Measurements from ENCODE around the gene TCF4. TPM values are rescaled to one million over a fixed set of nuclear protein-coding genes. Genes with fewer than 3 reads are reported as not detected.

Gene TCF4
- total and polyA plus RNA-seq, 4 donors: 14.3 to 356 (median 73.0) TPM

GRCh38 chr18:55404136-55404830 is 183.7 kb downstream of the TCF4 start:
- no peak for ATAC-seq (ENCODE audit: insufficient read depth, low FRiP score)
- peak overlapping the region in 1 of 2 donors; percentile 70 for H3K27ac ChIP-seq (ENCODE audit: low read depth in 1 of 2, low read length in 1 of 2)
- no peak for DNase-seq
- H3K9ac ChIP-seq (ENCODE audit: insufficient read depth in 1 of 2, low read length in 2 of 2): no peak overlapping the region
- WGBS, 2 donors: 87 to 94% methylated on average over 5 of the region's 5 CpGs
- no peaks in the 10 kb centered on the region for H3K36me3 ChIP-seq (ENCODE audit: control insufficient read depth in 4 of 4, insufficient read depth in 4 of 4, low read length in 4 of 4)
- no peak overlapping the region for H3K4me3 ChIP-seq
- no peaks in the 10 kb centered on the region for H3K9me3 ChIP-seq (ENCODE audit: control insufficient read depth in 4 of 4, insufficient read depth in 3 of 4, low read length in 3 of 4)
- no peak for TF ChIP-seq CTCF (IDR thresholded peaks at IDR 0.05; ENCODE audit: control extremely low read depth, extremely low read depth)
- H3K27me3 ChIP-seq (ENCODE audit: control insufficient read depth in 3 of 3, insufficient read depth in 3 of 3, low read length in 2 of 3): peaks cover 0 to 5% (median 0%) of the 10 kb centered on the region in 3 donors
- peaks cover 4 to 71% (median 34%) of the 10 kb centered on the region in 5 donors for H3K4me1 ChIP-seq (ENCODE audit: control insufficient read depth in 5 of 5, insufficient read depth in 5 of 5, low read length in 5 of 5)

GRCh38 chr18:55403421-55403949 is 184.5 kb downstream of the TCF4 start:
- TF ChIP-seq CTCF (IDR thresholded peaks at IDR 0.05; ENCODE audit: control extremely low read depth, extremely low read depth): no peak
- peak in 2 of 3 donors; percentile 38 to 46 for DNase-seq
- no peak overlapping the region for H3K4me3 ChIP-seq
- peaks cover 0 to 5% (median 0%) of the 10 kb centered on the region in 3 donors for H3K27me3 ChIP-seq (ENCODE audit: control insufficient read depth in 3 of 3, insufficient read depth in 3 of 3, low read length in 2 of 3)
- no peak for ATAC-seq (ENCODE audit: insufficient read depth, low FRiP score)
- H3K9me3 ChIP-seq (ENCODE audit: control insufficient read depth in 4 of 4, insufficient read depth in 3 of 4, low read length in 3 of 4): no peaks in the 10 kb centered on the region
- peaks cover 4 to 74% (median 34%) of the 10 kb centered on the region in 5 donors for H3K4me1 ChIP-seq (ENCODE audit: control insufficient read depth in 5 of 5, insufficient read depth in 5 of 5, low read length in 5 of 5)
- 66 to 78% methylated on average over 5 of the region's 5 CpGs for WGBS, 2 donors
- H3K36me3 ChIP-seq (ENCODE audit: control insufficient read depth in 4 of 4, insufficient read depth in 4 of 4, low read length in 4 of 4): no peaks in the 10 kb centered on the region
- peak overlapping the region in 1 of 2 donors; percentile 78 for H3K27ac ChIP-seq (ENCODE audit: low read depth in 1 of 2, low read length in 1 of 2)
- H3K9ac ChIP-seq (ENCODE audit: insufficient read depth in 1 of 2, low read length in 2 of 2): peak overlapping the region in 1 of 2 donors; percentile 45

- Histone ChIP-seq H3K9me3 (ENCODE audit: control insufficient read depth in 4 of 4, insufficient read depth in 3 of 4, low read length in 3 of 4) (no peaks in the 10 kb centered on the region), H3K4me3 (no peak overlapping the region), H3K27ac (ENCODE audit: low read depth in 1 of 2, low read length in 1 of 2) (peak overlapping the region; percentile 40 to 78), H3K4me1 (ENCODE audit: control insufficient read depth in 5 of 5, insufficient read depth in 5 of 5, low read length in 5 of 5) (peaks cover 4 to 74% (median 34%) of the 10 kb centered on the region in 5 donors), H3K36me3 (ENCODE audit: control insufficient read depth in 4 of 4, insufficient read depth in 4 of 4, low read length in 4 of 4) (no peaks in the 10 kb centered on the region), H3K9ac (ENCODE audit: insufficient read depth in 1 of 2, low read length in 2 of 2) (peak overlapping the region in 1 of 2 donors; percentile 48), H3K27me3 (ENCODE audit: control insufficient read depth in 3 of 3, insufficient read depth in 3 of 3, low read length in 2 of 3) (no peaks in the 10 kb centered on the region)
- WGBS, 2 donors: 48 to 71% methylated on average over 10 of the region's 10 CpGs
- no peak for TF ChIP-seq CTCF (IDR thresholded peaks at IDR 0.05; ENCODE audit: control extremely low read depth, extremely low read depth)
- DNase-seq: peak; percentile 27 to 77 (median 74)
- ATAC-seq (ENCODE audit: insufficient read depth, low FRiP score): no peak
These were observed 185.1 kb downstream of the TCF4 start for GRCh38 chr18:55402731-55403405.

Data from lung (tissue), 12 donors.